CD4-positive, alpha-beta T cell treated with Interleukin-6 for 4 hours (primary cell): Measurements from ENCODE around the gene KANK4.

Experiments used
- DNase-seq: peaks from one replicate; pipeline ENCODE4 v3.0.0-alpha.2; 2020; ENCODE audit warnings: mixed read lengths

Gene KANK4

DNA sequence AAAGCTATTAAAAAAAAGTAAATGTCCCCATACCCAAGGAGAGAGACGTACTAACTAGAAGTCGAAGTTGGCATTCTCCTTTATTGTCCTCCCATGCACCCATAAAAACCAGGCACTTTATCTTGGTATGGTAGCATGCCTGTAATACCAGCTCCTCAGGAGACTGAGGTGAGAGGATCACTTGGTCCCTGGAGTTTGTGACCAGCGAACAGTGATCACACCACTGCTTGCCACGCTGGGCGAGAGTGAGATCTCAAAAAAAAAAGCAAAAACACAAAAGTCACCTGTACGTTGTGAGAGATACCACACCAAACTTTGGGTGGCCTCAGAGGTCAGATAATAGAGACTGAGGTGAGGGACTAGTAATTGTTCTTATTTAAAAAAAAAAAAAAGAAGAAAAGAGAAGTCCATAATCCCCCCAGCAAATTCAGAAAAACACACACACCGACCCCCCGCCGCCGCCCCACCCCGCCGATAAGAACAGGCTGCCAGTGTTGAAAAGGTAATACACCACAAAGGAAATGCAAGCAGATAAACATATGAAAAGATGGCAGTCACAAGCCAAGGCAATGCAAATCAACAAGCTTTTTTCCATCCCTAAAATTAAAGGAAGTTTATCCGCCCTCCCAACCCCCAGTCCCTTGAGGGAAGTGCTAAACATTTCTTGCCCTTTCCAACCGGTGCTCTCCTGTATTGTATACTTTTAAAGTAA lies 121.0 kb downstream of the KANK4 start:
- no peak for DNase-seq

DNA sequence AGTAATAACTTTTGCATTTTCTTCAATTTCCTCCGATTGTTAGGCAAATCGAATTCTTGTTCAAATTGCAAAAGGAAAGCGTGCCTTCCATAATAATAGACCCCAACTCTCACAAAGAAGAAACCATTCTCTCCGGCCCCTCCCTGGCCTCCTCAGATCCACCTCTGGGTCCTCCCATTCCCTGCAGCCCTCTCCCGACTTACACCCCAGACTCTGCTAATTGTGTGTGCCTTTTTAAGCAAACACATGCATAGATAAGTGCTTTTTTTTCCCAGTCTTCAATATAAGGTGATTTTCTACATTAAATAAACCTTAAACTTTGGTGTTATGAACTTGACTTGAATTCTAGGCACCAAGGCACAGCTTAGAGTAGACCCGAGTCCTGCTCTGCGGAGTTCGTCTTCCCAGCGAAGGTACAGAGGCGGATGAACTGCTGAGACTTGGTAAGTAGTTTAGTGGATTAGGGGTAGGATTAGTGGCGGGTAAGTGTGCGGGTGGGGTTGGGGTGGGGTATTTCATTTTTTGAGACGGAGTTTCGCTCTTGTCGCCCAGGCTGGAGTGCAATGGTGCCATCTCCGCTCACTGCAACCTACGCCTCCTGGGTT lies 123.0 kb downstream of the KANK4 start:
- no peak for DNase-seq

DNA sequence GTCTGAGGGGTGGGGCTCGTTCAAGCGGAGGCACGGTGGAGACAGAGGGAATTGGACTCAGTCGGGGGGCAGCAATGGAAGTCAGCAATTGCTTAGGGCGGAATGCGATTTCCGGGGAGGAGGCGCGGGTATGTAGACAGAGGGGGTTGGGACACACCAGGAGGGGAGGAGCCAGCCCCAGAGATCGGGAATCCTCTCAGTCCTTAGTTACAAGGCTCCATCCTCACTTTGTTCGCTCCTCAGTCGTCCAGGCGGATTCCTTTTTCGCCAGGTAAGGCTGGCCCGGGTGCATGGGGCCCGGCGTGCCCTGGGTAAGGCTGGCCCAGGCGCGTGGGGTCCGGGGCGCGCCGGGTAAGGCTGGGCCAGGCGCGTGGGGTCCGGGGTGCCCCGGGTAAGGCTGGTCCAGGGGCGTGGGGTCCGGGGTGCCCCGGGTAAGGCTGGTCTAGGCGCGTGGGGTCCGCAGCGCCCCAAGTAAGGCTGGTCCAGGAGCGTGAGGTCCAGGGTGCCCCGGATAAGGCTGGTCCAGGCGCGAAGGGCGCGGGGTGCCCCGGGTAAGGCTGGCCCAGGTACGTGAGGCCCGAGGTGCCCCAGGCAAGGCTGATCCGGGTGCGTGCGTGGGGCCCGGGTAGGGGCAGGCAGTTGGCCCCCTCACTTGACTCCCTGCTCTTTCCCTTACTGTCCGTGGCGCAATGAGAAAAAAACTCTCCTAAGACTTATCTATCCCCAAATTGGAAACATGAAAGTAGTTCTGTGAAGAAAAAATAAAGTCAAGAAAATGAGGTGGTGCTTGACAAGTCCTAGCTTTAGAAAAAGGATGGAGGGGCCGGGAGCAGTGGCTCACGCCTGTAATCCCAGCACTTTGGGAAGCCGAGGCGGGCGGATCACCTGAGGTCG lies 124.3 kb downstream of the KANK4 start, which contains the start of gene L1TD1:
TSS of gene L1TD1 (plus strand) at position 199 of the 894 bp plus-strand sequence. CDS start 11,780 bp downstream, outside the sequence.
- no peak for DNase-seq

DNA sequence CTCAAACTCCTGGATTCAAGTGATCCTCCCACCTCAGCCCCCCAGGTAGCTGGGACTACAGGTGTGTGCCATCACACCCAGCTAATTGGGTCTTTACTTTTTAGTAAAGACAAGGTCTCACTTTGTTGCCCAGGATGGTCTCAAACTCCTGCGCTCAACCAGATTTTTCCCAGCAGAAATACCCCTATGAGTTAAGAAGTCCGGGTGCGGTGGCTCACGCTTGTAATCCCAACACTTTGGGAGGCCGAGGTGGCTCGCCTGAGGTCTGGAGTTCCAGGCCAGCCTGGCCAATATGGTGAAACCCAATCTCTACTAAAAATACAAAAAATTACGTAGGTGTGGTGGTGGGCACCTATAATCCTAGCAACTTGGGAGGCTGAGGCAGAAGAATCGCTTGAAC lies 131.1 kb downstream of the KANK4 start:
- no peak for DNase-seq

DNA sequence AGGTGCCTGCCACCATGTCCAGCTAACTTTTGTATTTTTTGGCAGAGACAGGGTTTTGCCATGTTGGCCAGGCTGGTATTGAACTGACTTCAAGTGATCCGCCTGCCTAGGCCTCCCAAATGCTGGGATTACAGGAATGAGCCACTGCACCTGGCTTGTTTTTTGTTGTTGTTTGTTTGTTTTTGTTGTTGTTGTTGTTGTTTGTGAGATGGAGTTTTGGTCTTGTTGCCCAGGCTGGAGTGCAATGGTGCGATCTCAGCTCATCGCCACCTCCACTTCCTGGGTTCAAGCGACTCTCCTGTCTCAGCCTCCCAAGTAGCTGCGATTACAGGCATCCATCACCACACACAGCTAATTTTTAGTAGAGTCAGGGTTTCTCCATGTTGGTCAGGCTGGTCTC lies 131.7 kb downstream of the KANK4 start:
- DNase-seq = no peak
